H1 (cell line): Measurements from ENCODE around the gene PRSS48. TPM values are rescaled to one million over a fixed set of nuclear protein-coding genes. Genes with fewer than 3 reads are reported as not detected.

Experiments used
- CTCF ChIA-PET: fragments of 300-600 bp; sonication (Branson Sonifier 250); formaldehyde crosslinking; loops from one replicate; lab custom pipeline; 2021; ENCODE audit not compliant: partially characterized antibody; lab: Charles Lee
- POLR2A ChIA-PET: fragments of 300-600 bp; sonication (Branson Sonifier 250); formaldehyde crosslinking; loops from one replicate; lab custom pipeline; 2021; ENCODE audit warnings: inconsistent platforms; ENCODE audit not compliant: partially characterized antibody; lab: Charles Lee
- DNase-seq, 2 experiments: peaks; one replicate each; pipeline versions ENCODE4 v3.0.0 to v3.0.0-alpha.2; 2010 to 2022; ENCODE audit warnings: low spot score in 2 of 2, low read depth in 1 of 2, mixed read lengths in 1 of 2
- FAIRE-seq: peaks from 2 replicates; lab custom pipeline; 2011; peaks lifted over from hg19 to GRCh38; lab: Jason Lieb, UNC
- H2AFZ ChIP-seq: 2 replicates; pipeline ENCODE4 v1.8.1; 2012; ENCODE audit warnings: low read length, inconsistent platforms
- H2AK5ac ChIP-seq: 2 replicates; pipeline ENCODE4 v1.6.1; 2013; ENCODE audit warnings: low read depth, low read length
- H2BK120ac ChIP-seq: replicated peaks from 2 replicates; pipeline ENCODE3; 2013; ENCODE audit warnings: low read depth, low read length, inconsistent platforms
- H2BK12ac ChIP-seq: 2 replicates; pipeline ENCODE4 v1.6.1; 2013; ENCODE audit warnings: low read depth, low read length
- H2BK15ac ChIP-seq: 2 replicates; pipeline ENCODE4 v1.6.1; 2013; ENCODE audit warnings: low read length
- H2BK20ac ChIP-seq: 2 replicates; pipeline ENCODE4 v1.6.1; 2013; ENCODE audit warnings: low read length
- H2BK5ac ChIP-seq: 2 replicates; pipeline ENCODE4 v1.6.1; 2013; ENCODE audit warnings: low read depth, low read length
- H3K14ac ChIP-seq: 2 replicates; pipeline ENCODE4 v1.6.1; 2013; ENCODE audit warnings: inconsistent platforms; ENCODE audit not compliant: insufficient read length
- H3K18ac ChIP-seq: 2 replicates; pipeline ENCODE4 v1.6.1; 2013; ENCODE audit warnings: low read length; ENCODE audit errors: extremely low read depth
- H3K23ac ChIP-seq: 2 replicates; pipeline ENCODE4 v1.6.1; 2013; ENCODE audit warnings: inconsistent platforms; ENCODE audit not compliant: insufficient read length
- H3K23me2 ChIP-seq: 2 replicates; pipeline ENCODE4 v1.6.1; 2013; ENCODE audit warnings: low read depth, low read length
- H3K27ac ChIP-seq: 2 replicates; pipeline ENCODE4 v1.6.1; 2011; ENCODE audit warnings: low read depth, low read length, inconsistent platforms
- H3K27me3 ChIP-seq, 4 experiments: replicated peaks in 1 of 4; 1 replicate in 1 of 4; 2 replicates in 3 of 4; pipeline versions ENCODE4 v1.6.1 to v1.8.1; 2011 to 2013; ENCODE audit warnings: low read length in 3 of 4, mild to moderate bottlenecking in 3 of 4, inconsistent platforms in 2 of 4, mixed read lengths in 2 of 4, moderate library complexity in 1 of 4; ENCODE audit not compliant: control insufficient read depth in 3 of 4, insufficient read depth in 3 of 4; ENCODE audit errors: extremely low read depth in 1 of 4
- H3K36me3 ChIP-seq, 4 experiments: 2 replicates each; pipeline versions ENCODE4 v1.6.1 to v1.8.1; 2011 to 2013; ENCODE audit warnings: mild to moderate bottlenecking in 4 of 4, low read length in 3 of 4, moderate library complexity in 2 of 4, control low read depth in 1 of 4, inconsistent platforms in 1 of 4; ENCODE audit not compliant: insufficient read depth in 4 of 4, control insufficient read depth in 2 of 4
- H3K4ac ChIP-seq: replicated peaks from 2 replicates; pipeline ENCODE3; 2013; ENCODE audit warnings: low read length, low read depth, mixed read lengths, inconsistent platforms; ENCODE audit not compliant: insufficient read length
- H3K4me1 ChIP-seq, 4 experiments: replicated peaks in 1 of 4; 1 replicate in 1 of 4; 2 replicates in 3 of 4; pipeline versions ENCODE4 v1.6.1 to v1.8.1; 2011 to 2013; ENCODE audit warnings: low read length in 3 of 4, inconsistent platforms in 2 of 4, mixed read lengths in 1 of 4; ENCODE audit not compliant: insufficient read depth in 4 of 4, control insufficient read depth in 3 of 4
- H3K4me2 ChIP-seq, 2 experiments: 2 replicates each; pipeline versions ENCODE4 v1.6.1 to v1.8.1; 2011 to 2013; ENCODE audit warnings: low read depth in 2 of 2, low read length in 2 of 2, control low read depth in 1 of 2, inconsistent platforms in 1 of 2, mild to moderate bottlenecking in 1 of 2; ENCODE audit not compliant: insufficient read depth in 1 of 2
- H3K4me3 ChIP-seq, 4 experiments: fragments of 200-600, 300-600 bp in 1 of 4; sonication (generic), shearing (Covaris generic), sonication (Bioruptor Twin) in 1 of 4; 2 replicates each; pipeline versions ENCODE4 v1.5.1 to v1.8.1; 2011 to 2016; ENCODE audit warnings: low read length in 4 of 4, low read depth in 3 of 4, control low read depth in 2 of 4, inconsistent platforms in 2 of 4, mild to moderate bottlenecking in 2 of 4, mixed read lengths in 1 of 4, moderate library complexity in 1 of 4; ENCODE audit not compliant: insufficient read depth in 2 of 4; ENCODE audit errors: extremely low read depth in 1 of 4
- H3K56ac ChIP-seq: replicated peaks from 2 replicates; pipeline ENCODE3; 2013; ENCODE audit warnings: low read depth, mild to moderate bottlenecking, mixed read lengths, low read length, inconsistent platforms; ENCODE audit not compliant: insufficient read length
- H3K79me1 ChIP-seq: 2 replicates; pipeline ENCODE4 v1.6.1; 2013; ENCODE audit warnings: low read depth, low read length, control low read depth
- H3K79me2 ChIP-seq, 2 experiments: 2 replicates each; pipeline versions ENCODE4 v1.6.1 to v1.8.1; 2012 to 2013; ENCODE audit warnings: low read length in 2 of 2, mild to moderate bottlenecking in 2 of 2, inconsistent platforms in 1 of 2; ENCODE audit not compliant: insufficient read depth in 2 of 2, control insufficient read depth in 1 of 2
- H3K9ac ChIP-seq, 4 experiments: replicated peaks in 1 of 4; 1 replicate in 1 of 4; 2 replicates in 3 of 4; pipeline versions ENCODE4 v1.6.1 to v1.8.1; 2011 to 2013; ENCODE audit warnings: low read depth in 3 of 4, low read length in 3 of 4, control low read depth in 2 of 4, mild to moderate bottlenecking in 2 of 4, moderate library complexity in 2 of 4, inconsistent platforms in 1 of 4; ENCODE audit errors: extremely low read depth in 1 of 4
- H3K9me3 ChIP-seq, 2 experiments: 2 replicates each; pipeline versions ENCODE4 v1.6.1 to v1.8.1; 2012 to 2013; ENCODE audit warnings: mild to moderate bottlenecking in 2 of 2, moderate library complexity in 2 of 2, control low read depth in 1 of 2, inconsistent platforms in 1 of 2, low read depth in 1 of 2, low read length in 1 of 2, mixed read lengths in 1 of 2; ENCODE audit not compliant: insufficient read depth in 2 of 2
- H4K20me1 ChIP-seq, 2 experiments: replicated peaks in 1 of 2; 2 replicates each; pipeline versions ENCODE3 to v1.8.1; 2011 to 2013; ENCODE audit warnings: inconsistent platforms in 2 of 2, low read length in 2 of 2, mild to moderate bottlenecking in 1 of 2; ENCODE audit not compliant: insufficient read depth in 2 of 2, control insufficient read depth in 1 of 2
- H4K5ac ChIP-seq: 2 replicates; pipeline ENCODE4 v1.6.1; 2013; ENCODE audit warnings: low read length, low read depth, mixed read lengths, inconsistent platforms; ENCODE audit not compliant: insufficient read length
- H4K8ac ChIP-seq: 2 replicates; pipeline ENCODE4 v1.8.0; 2013; ENCODE audit warnings: mild to moderate bottlenecking, moderate library complexity, low read length, inconsistent platforms; ENCODE audit not compliant: insufficient read depth; ENCODE audit errors: extremely low read depth
- H4K91ac ChIP-seq: replicated peaks from 2 replicates; pipeline ENCODE3; 2013; ENCODE audit warnings: low read length, mixed read lengths, inconsistent platforms; ENCODE audit not compliant: insufficient read length
- ASH2L ChIP-seq: fragments of 200-600, 300-600 bp; sonication (generic); IDR thresholded peaks from one replicate; pipeline ENCODE4 v1.7.1; 2017; ENCODE audit warnings: low read length
- CTBP2 ChIP-seq: IDR thresholded peaks from 2 replicates; pipeline ENCODE4 v1.7.0; 2011; ENCODE audit warnings: borderline replicate concordance, mild to moderate bottlenecking, moderate library complexity, mixed read lengths, low read length; ENCODE audit not compliant: insufficient read depth, insufficient read length
- HDAC2 ChIP-seq, 2 experiments: fragments of 300-600 bp in 1 of 2; sonication (generic) in 1 of 2; IDR thresholded peaks; 2 replicates each; pipeline ENCODE4 v1.6.1; 2011 to 2012; ENCODE audit warnings: low read depth in 2 of 2, low read length in 2 of 2, mild to moderate bottlenecking in 2 of 2, moderate library complexity in 2 of 2, borderline replicate concordance in 1 of 2, inconsistent platforms in 1 of 2
- POU5F1 ChIP-seq: IDR thresholded peaks from 2 replicates; pipeline ENCODE4 v1.6.1; 2011; ENCODE audit warnings: low read depth, mild to moderate bottlenecking, low read length, moderate library complexity
- RBBP5 ChIP-seq: IDR thresholded peaks from 2 replicates; pipeline ENCODE4 v1.7.1; 2012; ENCODE audit warnings: low read depth, mild to moderate bottlenecking, inconsistent platforms, low read length, moderate library complexity, borderline replicate concordance
- SP1 ChIP-seq: IDR thresholded peaks from 2 replicates; pipeline ENCODE4 v1.6.1; 2011; ENCODE audit warnings: low read depth, low read length
- SP4 ChIP-seq: IDR thresholded peaks from 2 replicates; pipeline ENCODE4 v1.6.1; 2012; ENCODE audit warnings: low read length, inconsistent platforms
- WGBS, 2 experiments: shearing (Covaris generic) in 1 of 2; methylation state at CpG; one replicate each; pipeline versions ENCODE4 v1.1.6 to v1.1.7; 2013 to 2015; ENCODE audit warnings: low lambda C conversion rate in 2 of 2, mixed read lengths in 2 of 2, inconsistent platforms in 1 of 2, low coverage in 1 of 2, missing lambda C conversion rate in 1 of 2; ENCODE audit not compliant: insufficient replicate concordance in 2 of 2, insufficient coverage in 1 of 2, insufficient read length in 1 of 2; ENCODE audit errors: extremely low coverage in 1 of 2, missing lambda C conversion rate in 1 of 2; 5-methylcytosine and 5-hydroxymethylcytosine counted together
- polyA plus RNA-seq, 7 experiments: library from polyadenylated mRNA; depleted of rRNA in 3 of 7; stranded (reverse) in 5 of 7; unstranded in 2 of 7; fragments of >200 nt in 5 of 7; fragments of 200-250 nt in 2 of 7; gene quantifications; 1 replicate in 5 of 7; 2 replicates in 1 of 7; 4 replicates in 1 of 7; pipeline versions ENCODE4 v1.2.1 to v1.2.3, GENCODE V29; 2011 to 2013; ENCODE audit warnings: missing spikeins in 2 of 7, mixed read lengths in 2 of 7
- total RNA-seq: library from RNA; stranded (reverse); fragmentation: NEBNext Ultra II Directional; extraction: Animal tissue kit (Norgen Biotek cat#: 25700); gene quantifications from 2 replicates; pipeline ENCODE4 v1.2.1, GENCODE V29; 2021

The PRSS48 gene
- total and polyA plus RNA-seq, 2 of the 8 experiments (the other 6 are each of a cell fraction or from before 2014, with no cell fraction given): not detected

- Histone ChIP-seq H4K20me1 (no peaks in the 10 kb centered on the region), H3K36me3 (peaks cover 0 to 4% (median 0%) of the 10 kb centered on the region in 4 experiments; a peak in 1 of 8 replicates), H3K9me3 (no peaks in the 10 kb centered on the region), H3K18ac (peak overlapping the region; percentile 81), H3K4me2 (peak overlapping the region; percentile 65 to 66), H3K4me1 (peaks cover 3 to 5% (median 4%) of the 10 kb centered on the region in 4 experiments; a peak in 4 of 7 replicates), H2BK5ac (peak overlapping the region; percentile 95), H4K5ac (peak overlapping the region; percentile 14), H3K4me3 (peak overlapping the region in 3 of 4 experiments; percentile 11 to 41 (median 32); a peak in 6 of 8 replicates), H4K91ac (peak overlapping the region; percentile 76), H3K27me3 (no peaks in the 10 kb centered on the region), H2BK15ac (no peak overlapping the region; the same call in 1 of the 2 replicates), H3K23me2 (peaks cover 3% of the 10 kb centered on the region; the same call in 1 of the 2 replicates), H3K56ac (no peak overlapping the region), H3K79me1 (peaks cover 3% of the 10 kb centered on the region), H2AK5ac (no peak overlapping the region), H3K27ac (peak overlapping the region; percentile 62; the same call in 1 of the 2 replicates), H2BK12ac (0 out of 2 replicates have a peak overlapping the region, but pooled peaks have one; percentile 82), H3K4ac (no peak overlapping the region), H3K23ac (no peak overlapping the region), H3K14ac (no peak overlapping the region), H3K9ac (peak overlapping the region in 3 of 4 experiments; percentile 48 to 53 (median 51); a peak in 5 of 7 replicates), H3K79me2 (peaks cover 3 to 82% of the 10 kb centered on the region in 2 experiments), H2AFZ (no peak overlapping the region), H2BK20ac (peak overlapping the region; percentile 91; the same call in 1 of the 2 replicates), H2BK120ac (peak overlapping the region; percentile 92), H4K8ac (no peak overlapping the region)
- DNase-seq (no peak), FAIRE-seq (peak; percentile 96)
- POLR2A ChIA-PET: interaction anchor here (0.6 to 1.2 kb wide), 5 partner anchors 9 to 184 kb away, joined by 3 to 5 read pairs (median 3); no protein-coding TSS in a partner anchor
- WGBS, 2 experiments: 24% methylated on average over 4 of the region's 4 CpGs; no CpG with 5 or more reads in 1 of the 2 experiments
- CTCF ChIA-PET: interaction anchor here (1.4 to 2.0 kb wide), 2 partner anchors 9 to 13 kb away, joined by 3 to 16 read pairs; partner anchors contain the start of gene PRSS48
- TF ChIP-seq SP4 (peak; percentile 51; the same call in 1 of the 2 replicates), HDAC2 (IDR thresholded peaks at IDR 0.05; ENCODE audit: borderline replicate concordance in 1 of 2, low read depth in 2 of 2, low read length in 2 of 2) (peak in 1 of 2 experiments; percentile 61; a peak in 1 of 4 replicates), POU5F1 (peak; percentile 98), SP1 (peak; percentile 93), RBBP5 (peak; percentile 92; the same call in 1 of the 2 replicates), ASH2L (peak; percentile 96), CTBP2 (no peak)
These were observed 7.7 kb downstream of the PRSS48 start for GRCh38 chr4:151284534-151285245.
